NCI-H1436 treated with DMSO at 0.1 percent for 48 hours (cell line): ENCODE data around the gene LRRC3.
"Not testable (repeated sequence)": the region's sequence is repeated elsewhere in the genome, so short reads cannot be mapped to it uniquely, and the experiment has no call there.

ENCODE experiments used
- DNase-seq: peaks from one replicate; lab custom pipeline; 2025; lab: John Stamatoyannopoulos, UW

Gene LRRC3, protein sequence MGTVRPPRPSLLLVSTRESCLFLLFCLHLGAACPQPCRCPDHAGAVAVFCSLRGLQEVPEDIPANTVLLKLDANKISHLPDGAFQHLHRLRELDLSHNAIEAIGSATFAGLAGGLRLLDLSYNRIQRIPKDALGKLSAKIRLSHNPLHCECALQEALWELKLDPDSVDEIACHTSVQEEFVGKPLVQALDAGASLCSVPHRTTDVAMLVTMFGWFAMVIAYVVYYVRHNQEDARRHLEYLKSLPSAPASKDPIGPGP

DNA sequence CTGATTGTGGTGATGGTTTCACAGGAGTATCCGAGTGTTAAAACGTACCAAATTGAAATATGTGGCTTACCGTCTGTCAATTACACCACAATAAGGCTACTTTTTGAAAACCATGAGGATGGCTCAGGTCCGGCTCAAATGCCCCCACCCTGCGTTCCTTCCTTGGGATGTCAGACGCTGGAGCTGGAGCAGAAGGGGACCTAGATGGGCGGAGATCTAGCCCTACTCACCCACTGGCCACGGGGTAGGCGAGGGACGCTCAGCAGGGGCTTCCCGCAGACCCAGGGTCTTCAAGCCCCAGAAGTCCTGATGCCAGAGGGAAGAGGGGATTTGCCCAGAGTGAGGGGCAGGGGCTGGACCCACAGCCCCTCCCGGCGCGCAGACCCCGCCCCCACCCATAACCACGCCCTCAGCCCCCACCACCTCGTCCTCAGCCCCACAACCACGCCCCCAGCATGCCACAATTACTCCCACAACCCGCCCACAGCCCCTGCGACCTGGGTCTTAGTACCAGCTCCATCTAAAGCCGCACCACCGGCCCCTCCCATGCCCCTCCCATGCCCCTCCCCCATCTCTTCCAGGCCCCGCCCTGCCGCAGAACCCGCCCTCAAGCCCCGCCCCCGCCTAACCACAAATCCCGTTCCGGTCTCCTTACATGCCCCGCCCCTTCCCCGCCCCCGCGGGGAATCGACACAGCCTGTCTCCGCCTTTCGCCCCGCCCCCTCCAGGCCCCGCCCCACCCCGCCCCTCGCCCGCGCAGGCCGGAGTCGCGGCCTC is at the start of gene LRRC3:
LRRC3 (plus strand) TSS at position 764 of the 777 bp plus-strand sequence. CDS start 1,135 bp downstream, outside the sequence.
- no peak for DNase-seq

DNA sequence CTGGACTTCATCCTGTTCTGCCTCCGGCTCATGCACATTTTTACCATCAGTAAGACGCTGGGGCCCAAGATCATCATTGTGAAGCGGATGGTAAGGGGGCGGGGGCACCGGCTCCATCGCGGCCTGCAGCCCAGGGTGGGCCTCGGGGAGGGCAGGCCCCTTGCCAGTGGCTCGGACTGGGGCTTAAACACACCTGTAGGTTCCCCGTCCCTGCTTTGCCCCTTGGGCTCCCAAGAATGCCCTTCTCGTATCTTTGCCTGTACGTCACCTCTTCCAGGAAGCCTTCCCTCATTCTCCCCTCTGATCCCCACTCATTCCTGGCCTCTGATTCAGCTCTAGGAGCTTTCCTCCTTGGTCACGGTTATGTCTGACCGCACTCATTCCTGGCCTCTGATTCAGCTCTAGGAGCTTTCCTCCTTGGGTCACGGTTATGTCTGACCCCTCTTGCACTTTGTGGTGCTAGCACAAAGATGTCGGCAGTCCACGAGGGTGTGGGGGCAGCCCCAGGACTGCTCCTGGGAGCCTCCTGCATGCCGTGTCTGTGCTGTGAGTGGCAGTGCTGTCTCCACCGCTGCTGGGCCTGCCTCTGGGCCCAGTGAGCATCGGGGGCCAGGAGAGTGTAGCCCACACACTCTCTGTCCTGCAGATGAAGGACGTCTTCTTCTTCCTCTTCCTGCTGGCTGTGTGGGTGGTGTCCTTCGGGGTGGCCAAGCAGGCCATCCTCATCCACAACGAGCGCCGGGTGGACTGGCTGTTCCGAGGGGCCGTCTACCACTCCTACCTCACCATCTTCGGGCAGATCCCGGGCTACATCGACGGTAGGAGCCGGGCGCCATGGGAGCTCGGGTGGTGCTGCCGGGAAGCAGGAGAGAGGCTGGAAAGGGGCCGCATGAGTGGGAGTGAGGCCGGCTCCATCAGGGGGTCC is 49.1 kb upstream of the LRRC3 start:
- DNase-seq: no peak

DNA sequence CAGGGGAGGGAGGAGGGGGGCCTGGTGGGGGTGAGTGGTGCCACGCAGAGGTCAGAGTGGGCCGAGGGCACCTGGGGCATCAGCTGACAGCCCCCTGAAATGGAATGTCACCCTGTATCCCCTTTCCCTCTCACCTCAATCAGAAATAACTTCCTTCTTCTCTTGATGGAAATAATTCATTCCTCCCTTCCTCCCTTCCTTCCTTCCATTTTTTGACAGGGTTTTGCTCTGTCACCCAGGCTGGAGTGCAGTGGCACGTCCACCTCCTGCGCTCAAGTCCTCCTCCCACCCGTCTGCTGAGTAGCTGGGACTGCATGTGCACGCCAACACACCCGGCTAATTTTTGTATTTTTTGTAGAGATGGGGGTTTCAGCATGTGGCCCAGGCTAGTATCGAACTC is 48.4 kb upstream of the LRRC3 start:
- DNase-seq: no peak

DNA sequence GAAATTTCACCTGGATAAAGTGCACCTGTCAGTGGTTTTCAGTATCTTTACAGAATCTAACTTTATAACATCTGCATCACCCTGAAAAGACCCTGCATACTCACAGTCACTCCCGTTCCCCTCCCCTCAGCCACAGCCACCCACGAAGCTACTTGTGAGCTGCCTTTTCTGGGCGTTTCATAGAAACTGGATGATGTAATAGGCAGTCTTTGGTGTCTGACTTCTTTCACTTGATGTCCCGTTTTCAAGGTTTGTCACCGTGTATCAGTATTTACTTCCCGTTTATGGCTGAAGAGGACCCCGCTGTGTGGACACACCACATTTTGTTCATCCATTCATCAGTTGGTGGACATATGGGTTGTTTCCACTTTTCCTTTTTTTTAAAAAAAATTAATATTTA is 47.8 kb upstream of the LRRC3 start:
- no peak for DNase-seq

DNA sequence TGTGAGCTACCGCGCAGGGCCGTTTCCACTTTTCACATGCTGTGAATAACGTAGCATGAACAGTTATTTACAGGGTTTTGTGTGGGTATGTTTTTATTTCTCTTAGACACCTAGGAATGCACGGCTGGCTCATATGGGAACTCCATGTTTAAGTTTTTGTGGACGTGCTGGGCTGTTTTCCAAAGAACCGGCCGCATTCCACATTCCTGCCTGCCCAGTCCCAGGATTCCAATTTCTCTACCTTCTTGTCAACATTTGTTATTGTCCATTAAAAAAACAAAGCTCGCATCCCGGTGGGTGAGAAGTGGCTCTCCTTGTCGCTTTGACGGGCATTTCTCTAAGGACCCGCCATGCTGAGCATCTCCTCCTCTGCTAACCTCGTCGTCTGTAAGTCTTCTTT is 47.1 kb upstream of the LRRC3 start:
- DNase-seq: no peak

DNA sequence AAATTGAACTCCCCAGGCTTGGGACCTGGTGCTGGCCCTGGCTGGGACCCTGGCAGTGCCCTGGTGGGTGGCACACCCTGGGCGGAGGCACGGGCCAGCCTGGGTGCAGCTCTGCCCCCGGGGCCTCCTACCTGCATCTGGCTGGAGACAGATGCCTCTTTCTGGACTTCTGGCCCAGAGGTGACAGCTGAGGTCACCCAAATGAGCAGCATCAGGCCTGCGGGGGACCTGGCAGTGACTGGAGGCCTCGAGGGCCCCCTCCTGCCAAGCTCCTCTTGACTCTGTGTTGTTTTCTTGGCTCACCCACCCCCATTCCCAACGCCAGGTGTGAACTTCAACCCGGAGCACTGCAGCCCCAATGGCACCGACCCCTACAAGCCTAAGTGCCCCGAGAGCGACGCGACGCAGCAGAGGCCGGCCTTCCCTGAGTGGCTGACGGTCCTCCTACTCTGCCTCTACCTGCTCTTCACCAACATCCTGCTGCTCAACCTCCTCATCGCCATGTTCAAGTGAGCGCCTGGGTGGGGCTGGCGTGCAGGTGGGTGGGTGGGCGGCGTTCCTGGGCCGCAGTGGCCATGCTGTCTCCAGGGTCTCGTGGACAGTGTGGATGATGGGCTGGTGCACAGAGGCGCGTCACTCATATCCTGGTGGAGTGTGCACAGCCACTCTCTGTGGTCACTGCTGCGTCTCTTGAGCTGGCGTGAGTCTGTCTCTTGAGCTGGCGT is 41.6 kb upstream of the LRRC3 start:
- DNase-seq: no peak

DNA sequence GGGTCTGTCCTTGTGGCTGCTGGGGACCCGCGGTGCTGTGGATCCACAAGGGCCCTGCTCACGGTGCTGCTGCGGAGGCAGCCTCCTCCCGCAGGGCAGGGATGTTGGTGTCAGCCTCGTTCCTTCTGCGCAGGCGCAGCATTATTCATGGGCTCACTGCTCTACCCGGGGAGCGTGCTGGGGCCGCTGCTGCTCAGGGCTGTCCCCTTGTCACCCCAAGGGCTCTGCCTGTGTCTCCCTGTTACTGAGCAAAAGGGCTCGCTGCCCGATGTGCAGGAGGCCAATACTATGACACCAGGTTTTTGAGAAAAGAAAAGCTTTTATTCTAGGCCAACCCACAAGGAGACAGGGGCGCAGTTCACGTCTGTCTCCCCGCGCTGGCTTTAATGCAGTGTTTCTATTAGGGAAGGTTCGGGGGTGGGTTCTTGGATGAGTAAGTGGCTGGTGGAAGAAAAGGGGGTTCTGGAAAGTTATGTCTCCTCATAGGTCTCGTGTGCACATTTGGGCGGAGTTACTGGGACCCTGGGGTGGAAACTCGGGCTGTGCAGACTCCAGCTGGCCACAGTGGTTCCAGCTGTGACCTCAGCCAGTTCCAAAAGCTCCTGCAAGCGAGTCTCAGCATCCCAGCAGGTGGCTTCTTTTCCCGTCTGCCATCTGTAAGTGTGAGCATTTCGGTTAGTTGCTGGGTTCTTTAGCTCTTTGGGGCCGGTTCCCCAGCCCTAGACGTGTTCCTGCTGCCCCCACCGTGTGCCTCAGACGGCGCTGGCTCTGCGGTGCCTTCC is 40.8 kb upstream of the LRRC3 start:
- DNase-seq: no peak

DNA sequence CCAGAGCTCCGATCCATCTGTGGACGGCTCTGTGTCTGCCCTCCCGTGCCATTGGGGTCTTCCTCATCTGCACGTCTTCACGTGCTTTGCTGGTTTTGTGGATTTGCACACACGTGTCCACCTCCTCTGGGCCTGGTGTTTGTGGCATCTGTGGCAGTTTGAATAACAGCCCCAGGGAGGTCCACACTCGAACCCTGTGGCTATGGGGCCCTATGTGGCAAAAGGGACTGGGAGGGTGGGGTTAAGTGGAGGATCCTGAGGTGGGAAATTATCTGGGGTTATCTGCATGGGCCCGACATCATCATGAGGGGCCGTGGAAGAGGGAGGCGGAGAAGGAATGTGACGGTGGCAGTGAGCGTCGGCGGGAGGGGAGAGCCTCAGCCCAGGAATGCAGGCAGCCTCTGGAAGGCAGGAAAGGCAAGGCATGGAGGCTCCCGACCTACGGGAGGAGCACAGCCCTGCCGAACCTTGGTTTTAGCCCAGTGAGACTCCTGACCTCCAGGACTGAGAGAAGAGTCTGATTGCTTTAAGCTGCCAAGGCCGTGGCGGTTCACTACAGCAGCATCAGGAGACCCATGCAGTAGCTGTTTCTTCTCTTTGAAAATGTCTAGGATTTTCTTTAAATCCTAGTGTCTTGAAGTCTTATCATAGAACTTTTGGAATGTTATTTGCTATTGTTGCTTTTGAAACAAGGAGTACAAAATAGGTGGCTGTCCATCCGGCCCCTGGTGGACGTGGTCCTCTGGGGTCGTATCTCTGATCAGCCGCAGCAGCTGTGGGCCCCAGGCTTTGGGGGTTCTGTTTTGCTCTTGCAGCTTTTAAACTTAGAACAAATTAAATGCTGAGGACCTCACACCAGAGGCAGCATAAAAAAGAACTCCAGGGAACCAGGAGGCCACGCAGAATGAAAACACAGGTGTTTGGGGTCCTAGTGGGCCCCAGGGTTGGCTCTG is 40.0 kb upstream of the LRRC3 start:
- DNase-seq: no peak

DNA sequence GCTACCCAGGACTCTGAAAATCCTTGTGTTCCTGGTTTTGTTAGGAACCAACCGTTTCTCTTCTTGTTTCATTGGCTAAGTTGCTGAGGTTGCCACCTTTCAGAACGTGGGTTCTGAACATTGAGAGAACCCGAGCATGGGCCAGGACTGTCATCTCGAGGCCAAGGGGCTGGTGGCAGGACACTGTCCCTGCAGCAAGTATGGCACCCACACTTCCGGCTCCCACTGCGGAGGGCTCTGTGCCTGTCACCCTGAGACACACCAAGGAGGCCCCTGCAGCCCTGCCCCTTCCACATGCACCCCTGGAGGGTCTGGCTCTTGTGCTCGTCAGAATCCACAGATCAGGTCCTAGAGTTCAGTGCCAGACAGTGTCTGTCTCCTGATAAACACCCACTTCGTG is 39.1 kb upstream of the LRRC3 start:
- DNase-seq: no peak

DNA sequence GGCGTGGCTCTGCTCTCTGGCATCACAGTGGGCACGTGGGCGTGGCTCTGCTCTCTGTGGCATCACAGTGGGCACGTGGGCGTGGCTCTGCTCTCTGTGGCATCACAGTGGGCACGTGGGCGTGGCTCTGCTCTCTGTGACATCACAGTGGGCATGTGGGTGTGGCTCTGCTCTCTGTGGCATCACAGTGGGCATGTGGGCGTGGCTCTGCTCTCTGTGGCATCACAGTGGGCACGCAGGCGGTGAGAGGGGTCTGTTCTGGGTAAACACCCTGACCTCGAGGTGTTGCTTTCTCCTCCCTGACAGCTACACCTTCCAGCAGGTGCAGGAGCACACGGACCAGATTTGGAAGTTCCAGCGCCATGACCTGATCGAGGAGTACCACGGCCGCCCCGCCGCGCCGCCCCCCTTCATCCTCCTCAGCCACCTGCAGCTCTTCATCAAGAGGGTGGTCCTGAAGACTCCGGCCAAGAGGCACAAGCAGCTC is 37.6 kb upstream of the LRRC3 start:
- not testable (repeated sequence) for DNase-seq

DNA sequence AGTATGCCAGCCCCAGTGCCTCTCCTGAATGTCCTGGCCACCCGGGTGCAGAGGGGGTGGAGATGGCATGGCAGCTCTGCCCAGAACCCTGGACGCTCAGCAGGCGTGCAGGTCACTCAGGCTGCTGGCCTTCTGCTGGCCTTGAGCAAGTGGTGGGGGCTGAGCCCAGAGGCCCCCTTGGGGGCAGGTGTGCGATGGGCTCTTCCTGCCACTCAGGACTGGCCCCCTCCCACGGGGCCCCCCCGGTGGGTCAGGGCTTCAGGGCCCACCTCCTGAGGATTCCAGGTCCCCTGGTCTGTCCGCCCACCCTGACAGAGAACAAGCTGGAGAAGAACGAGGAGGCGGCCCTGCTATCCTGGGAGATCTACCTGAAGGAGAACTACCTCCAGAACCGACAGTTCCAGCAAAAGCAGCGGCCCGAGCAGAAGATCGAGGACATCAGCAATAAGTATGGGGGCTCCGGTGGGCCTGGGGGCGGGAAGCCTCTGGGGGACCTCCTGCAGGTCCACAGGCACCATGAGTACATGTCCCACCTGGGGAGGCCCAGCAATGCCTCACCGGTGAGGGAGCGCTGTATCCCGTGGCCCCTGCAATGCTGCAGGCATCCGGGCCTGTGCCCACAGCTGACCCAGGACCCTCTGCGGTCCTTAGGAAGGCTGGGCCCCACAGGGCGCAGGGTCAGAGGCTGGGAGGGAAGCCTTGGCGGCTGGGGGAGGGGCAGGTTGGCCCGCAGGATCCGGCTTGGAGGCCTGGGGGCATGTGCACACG is 37.0 kb upstream of the LRRC3 start:
- no peak for DNase-seq

DNA sequence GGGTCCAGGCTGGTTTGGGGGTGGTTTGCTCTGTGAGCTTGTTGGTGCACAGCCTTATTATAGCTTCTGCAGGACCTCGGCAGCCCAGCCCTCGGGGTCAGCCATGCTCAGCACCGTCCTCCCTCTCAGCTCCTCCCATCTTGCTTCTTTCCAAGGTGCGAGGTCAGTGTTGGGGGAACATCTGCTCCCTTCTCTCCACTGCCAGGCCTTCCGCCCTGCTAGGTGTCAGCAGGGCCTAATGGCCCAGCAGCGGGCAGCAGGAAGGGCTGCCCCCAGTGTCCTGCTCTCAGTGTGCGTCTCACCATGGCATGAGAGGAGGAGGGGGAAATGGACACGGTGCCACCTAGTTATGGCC is 36.5 kb upstream of the LRRC3 start:
- no peak for DNase-seq

DNA sequence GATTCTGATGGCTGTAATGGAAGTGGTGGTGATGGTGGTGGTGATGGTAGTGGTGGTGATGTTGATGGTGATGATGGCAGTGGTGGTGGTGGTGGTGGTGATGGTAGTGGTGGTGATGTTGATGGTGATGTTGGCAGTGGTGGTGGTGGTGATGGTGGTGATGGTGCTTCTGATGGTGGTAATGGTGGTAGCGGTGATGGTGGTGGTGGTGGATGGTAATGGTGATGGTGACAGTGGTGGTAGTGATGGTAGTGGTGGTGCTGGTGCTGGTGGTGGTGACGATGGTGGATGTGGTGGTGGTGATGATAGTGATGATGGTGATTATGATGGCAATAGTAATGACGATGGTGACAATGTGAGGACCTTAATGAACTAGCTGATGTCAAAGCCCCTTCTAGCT is 35.6 kb upstream of the LRRC3 start:
- DNase-seq: no peak

DNA sequence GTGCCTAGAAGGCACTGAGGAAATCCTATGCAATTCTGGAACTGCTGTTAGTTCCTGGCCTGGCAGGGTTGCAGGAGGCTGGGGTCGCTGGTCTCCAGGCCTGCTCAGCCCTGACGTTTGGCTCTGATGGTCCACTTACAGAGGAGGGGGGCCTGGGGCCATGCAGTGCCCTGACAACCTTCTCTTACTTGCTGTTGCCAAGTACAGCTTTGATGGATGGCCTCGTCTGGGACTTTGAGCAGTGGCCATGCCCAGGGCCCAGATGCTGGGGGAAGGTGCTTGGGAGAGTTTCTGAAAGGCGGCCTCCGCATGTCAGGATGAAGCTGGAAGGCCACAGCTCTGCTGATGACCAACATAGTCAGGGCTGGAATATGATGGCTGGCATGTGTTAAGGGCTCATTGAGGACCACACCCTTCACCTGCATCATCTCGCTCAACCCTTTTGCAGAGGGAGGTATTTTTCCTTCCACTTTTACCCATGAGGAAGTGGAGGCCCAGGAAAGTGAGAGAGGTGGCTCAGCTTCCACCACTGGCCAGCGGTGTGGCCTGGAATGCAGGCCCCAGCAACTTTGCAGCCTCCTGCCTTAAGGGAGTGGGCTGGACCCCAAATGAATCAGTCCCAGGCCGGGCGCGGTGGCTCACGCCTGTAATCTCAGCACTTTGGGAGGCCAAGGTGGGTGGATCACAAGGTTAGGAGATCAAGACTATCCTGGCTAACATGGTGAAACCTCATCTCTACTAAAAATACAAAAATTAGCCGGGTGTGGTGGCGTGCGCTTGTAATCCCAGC is 34.7 kb upstream of the LRRC3 start:
- no peak for DNase-seq

DNA sequence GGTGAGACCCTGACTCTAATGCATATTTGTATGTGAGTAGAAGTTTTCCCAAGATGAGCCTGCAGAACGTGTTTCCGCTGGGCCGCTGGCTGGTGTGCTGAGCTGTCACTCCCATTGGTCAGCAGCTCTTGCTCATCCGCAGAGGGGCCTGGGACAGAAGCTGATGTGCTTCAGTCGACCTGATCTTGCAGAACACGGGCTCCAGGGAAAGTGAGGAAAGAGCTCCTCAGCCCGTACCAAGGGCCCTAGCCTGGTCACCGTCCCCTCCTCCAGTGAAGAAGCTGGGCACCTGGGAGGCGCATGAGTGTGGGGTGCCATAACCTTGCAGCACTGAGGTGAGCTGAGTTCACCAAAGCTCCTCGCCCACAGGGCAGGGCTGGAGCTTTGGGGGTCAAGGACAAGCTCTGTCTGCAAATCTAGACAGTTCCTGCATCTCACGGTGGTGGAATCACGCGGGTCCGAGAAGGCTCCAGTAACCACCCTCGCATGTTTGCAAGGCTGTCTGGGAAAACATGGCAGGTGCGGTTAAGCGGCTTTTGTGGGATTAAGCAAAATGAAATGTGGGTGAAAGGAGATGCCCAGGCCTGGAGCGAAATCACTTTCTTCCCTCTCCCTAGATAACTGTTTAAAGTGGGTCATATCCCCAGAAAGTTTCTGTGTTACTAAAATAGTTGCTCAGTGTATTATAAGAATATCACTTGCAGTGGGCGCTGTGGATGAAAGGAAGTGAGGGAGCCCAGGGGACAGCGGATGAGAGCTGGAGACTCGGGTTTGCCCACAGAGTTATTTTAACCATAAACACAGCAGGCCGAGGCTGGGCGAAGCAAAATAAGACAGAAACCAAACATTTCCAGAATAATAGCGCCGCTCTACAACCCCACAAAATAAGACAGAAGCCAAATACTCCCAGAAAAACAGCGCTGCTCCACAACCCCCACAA is 33.1 kb upstream of the LRRC3 start:
- no peak for DNase-seq

DNA sequence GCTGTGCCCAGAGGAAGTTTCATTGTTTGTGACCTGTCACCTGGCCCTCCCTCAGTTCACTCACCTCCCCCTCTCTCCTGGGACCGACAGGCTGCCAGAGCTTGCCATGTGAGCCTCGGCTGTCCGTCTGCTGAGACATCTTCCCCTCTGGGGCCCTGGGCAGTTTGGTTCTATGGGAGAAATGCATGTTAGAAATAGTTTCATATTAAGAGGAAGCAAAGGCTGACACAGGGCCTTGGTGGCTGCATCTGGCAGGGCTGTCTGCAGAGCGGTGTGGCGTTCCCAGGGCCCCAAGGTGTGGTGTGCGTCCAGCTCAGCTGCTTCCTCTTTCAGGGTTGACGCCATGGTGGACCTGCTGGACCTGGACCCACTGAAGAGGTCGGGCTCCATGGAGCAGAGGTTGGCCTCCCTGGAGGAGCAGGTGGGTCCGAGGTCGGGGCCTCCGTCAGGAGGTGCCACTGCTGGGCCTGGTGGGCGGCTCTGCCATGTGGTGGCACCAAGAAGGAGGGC is 31.9 kb upstream of the LRRC3 start:
- no peak for DNase-seq
